EH (cell line): ENCODE measurements around the gene NRF1.
"Not testable (repeated sequence)": the region's sequence is repeated elsewhere in the genome, so short reads cannot be mapped to it uniquely, and the experiment has no call there.

Experiments
- DNase-seq: peaks from one replicate; pipeline ENCODE4 v3.0.0-alpha.2; 2015; ENCODE audit warnings: low read depth

Gene NRF1

DNA sequence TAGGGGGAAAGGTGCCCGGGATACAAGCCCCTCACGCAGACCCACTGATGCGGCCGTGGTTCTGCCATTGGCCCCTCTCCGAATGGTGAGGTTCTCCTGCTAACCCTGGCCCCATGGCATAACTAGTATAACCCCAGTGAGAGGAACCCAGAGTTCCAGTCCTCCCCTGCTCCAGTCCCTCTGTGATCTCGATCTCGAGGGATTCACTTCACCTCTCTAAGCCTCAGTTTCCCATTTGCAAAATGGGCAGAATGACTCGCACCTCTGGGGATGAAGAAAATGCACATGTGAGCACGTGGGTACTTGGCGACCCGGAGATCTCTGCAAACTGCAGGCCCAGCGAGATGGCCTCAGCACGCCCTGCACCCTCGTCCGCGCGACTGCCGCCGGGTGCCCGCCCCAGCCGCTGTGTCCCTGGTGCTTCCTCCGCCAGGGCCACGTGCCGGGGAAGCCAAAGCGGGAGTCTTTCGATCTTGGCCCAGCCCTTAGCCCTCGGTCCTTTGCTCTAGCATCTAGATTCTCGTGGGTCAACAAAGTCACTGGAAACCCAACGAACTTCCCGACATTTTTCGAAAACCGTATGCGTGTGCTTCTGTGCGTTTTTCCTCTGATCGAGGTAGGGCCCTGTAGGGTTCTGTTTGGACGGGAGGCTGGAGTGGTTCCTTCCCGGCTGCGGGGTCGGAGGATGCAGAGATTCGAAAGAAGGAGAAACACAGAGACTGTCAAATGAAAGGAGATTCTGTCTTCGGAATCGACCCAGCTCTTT is 171.5 kb downstream of the NRF1 start:
- DNase-seq, result no peak

DNA sequence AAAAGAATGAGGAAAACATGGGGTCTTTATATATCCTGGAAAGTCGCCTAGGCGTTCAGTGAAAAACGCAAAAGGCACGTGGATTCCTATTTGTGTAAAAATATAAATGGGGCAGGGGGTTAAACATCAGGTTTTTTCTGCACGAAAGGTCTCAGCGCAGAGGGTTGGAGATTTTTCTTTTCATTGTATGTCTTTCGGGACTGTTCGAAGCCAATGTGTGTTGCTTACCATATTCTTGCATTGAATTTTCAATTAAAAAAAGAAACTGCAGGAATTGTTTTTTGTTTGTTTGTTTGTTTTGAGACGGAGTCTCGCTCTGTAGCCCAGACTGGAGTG is 172.0 kb downstream of the NRF1 start:
- no peak for DNase-seq

DNA sequence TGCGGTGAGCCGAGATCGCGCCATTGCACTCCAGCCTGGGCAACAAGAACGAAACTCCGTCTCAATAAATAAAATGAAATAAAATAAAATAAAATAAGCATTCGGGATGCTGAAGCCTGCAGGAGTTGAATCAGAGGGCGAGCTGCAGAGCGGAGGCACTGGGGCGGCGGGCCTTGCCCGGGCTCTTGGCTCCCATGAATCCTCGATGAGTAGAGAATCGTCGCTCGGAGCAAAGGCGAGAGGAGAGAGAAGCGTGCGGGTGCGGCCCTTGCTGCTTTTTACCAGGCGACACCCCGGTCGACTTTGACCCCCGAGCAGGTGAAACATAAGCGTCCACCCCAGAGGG is 172.9 kb downstream of the NRF1 start:
- DNase-seq, result no peak

DNA sequence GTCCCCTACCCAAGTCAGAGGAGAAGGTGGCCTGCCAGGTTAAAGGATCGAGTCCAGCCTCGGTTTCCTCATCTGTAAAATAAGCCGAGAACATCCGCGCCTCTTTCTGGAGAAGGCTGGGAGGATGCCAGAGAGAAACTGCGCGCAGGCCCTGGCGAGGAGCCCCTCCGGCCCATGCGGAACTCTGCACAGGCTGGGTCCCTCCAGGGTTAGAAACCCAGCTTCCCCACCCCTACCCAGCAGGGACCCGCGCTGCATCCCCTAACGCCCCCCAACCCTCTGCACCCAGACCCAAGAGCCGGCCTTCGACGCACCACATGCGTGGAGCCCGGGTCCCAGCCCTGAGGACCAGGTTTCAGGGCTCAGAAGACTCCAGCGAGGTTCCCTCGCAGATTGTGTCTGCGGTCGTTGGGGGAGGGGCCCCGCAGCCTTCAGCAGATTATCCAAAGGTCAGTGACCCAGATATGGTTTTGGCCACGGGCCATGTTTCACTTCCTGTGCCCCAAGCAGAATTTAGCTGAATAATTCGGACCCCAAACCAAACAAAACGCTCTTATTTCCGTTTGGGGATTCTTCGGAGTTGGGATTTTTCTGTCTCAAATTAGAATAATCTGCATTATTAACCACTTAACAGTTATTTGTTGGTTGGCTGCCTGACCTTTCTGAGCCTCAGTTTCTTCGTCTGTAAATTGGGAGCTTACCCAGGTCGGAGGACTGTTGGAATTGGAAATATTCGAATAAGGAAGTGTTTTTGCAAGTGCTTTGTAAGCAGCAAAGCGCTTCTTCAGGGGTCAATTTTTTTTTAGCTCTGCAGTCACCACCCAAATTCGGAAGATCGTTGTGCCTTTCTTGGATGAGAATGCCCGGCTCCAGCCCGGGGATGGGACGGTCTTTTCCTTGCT is 173.5 kb downstream of the NRF1 start:
- DNase-seq, result no peak

DNA sequence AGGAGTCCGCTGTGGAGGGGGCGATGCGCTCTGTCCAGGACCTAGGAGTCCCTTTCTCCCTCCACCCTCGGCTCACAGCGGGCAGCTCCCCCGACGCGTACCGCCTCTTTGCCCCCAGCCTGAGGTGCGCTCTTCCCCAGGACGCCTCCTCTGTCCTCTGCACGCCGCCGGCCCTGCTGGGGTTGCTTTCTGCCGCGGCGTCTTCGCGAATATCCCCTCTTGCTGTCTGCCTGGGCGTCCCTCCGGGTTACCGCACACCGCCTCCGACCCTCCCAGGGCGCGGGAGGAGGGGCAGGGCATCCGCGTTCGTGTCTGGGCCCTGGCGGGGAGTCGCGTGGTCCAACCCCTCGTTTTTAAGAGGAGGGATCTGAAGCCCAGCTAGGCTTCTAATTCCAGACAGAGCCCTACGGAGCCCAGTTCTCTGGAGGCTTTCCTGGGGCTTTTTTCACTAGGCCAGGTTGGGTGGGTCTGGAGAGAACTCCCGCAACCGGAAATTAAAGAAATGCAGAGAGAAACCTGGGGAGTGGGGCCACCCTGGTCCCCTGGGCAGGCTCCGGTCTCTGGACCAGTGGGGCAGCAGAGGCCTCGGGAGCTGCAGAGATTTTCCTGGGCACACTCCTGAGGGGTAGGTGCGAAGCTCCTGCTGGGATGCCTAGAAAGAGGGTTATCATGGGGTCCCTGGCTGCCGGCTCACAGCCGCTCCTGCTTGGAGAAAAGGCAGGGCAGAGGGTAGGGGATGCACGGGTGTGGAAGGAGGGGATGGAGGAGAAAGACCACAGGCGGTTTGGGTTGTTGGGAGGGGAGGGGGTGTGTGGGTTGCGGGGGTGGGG is 174.4 kb downstream of the NRF1 start:
- DNase-seq, result no peak

DNA sequence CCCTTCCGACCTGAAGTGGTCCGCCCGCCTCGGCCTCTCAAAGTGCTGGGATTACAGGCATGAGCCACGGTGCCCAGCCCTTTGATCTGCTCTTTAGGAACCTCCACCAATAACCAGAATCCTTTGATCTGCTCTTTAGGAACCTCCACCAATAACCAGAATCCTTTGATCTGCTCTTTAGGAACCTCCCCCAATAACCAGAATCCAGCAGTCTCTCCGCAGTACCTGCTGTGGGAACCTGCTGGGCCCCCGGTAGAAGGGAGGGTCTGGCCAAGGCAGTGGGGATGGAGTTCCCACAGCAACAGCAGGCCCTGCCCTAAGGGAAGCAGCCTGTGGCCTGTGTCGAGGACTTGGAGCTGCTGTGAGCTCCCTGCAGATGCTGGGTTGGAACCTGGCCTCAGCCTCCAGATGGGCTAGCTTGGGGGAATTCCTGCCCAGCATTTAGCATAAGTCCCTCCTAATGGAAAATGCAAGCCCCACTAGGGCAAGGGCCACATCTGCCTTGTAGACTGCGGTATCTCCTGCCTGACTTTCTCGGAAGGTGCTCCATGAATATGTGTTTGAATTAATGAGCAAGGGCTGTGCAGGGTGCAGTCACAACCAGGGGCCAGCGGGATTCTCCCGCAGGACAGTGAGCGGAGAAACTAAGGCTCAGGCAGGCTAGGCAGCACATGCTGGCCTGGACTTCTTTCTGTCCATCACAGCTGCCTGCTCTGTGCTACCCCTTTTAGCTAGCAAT is 175.5 kb downstream of the NRF1 start:
- DNase-seq, result no peak

DNA sequence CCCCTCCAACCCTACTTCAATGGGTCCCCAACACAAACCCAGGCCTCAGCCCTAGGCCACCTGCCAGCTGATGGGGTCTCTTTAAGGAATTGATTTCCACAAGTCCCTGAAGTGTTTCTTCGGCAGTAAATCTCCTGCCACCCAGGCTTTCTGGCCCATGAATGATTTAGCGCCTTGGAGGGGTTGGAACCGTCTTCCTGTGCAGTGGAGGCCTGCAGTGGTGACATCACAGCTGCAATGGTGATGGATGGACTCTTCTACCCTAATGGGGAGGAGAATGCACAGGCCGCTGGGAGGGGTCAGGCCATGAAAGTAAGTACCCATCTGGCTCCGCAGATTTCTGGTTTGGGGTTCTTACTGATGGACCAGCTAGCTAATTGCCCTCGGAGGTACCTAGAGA is 177.5 kb downstream of the NRF1 start:
- no peak for DNase-seq

DNA sequence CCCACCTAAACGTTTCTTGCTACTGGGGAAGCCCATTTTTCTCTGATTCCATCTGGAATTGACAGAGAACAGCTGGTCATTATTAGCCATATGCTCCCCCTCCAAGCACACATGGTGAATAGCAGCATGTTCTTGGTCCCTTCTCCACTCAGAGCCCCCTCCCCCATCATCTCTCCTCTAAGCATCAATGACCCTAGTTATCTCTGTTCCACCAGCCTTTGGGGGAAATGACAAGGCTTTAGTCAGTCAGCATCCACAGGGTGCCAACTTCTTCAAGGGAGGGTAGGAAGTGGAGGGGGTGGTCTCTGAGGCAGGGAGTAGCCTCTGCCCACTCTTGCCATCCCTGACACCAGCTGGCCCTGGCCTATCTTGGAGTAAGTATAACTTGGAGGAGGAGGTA is 178.1 kb downstream of the NRF1 start:
- DNase-seq, result no peak

DNA sequence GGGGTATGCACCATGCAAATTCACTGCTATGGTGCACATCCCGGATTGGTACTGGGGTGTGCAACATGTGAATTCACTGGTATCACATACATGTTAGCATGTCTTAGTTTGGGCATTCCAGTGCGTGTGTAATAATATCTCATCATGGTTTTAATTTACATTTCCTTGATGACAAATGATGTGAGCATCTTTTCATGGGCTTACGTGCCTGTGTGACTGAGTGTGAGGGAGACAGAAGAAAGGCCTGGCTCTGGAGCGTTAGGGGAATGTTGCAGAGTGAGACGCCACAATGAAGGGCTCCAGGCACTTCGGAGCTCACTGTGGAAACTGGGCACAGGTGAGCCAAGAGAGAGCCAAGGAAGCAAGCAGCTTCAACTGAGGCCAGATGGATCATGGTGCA is 178.6 kb downstream of the NRF1 start:
- peak; percentile 75 for DNase-seq

DNA sequence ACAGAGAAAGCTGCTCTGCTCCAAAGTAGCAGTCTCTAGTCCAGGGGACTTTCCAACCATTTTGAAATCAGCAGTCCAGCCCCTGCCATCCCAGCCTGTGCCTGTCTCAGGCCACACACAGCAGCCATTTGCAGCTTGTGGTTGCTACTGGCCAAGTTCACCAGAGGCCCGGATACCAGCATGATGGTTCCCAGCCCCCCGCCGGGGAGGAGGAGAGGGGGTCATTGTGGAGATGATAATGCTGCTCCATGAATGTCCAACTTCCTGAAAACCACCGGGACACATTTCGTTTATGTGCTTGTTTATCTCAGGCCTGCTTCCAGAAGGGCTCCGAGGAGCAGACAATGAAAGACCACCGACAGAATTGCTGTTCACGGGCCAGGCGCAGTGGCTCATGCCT is 181.2 kb downstream of the NRF1 start:
- no peak for DNase-seq

DNA sequence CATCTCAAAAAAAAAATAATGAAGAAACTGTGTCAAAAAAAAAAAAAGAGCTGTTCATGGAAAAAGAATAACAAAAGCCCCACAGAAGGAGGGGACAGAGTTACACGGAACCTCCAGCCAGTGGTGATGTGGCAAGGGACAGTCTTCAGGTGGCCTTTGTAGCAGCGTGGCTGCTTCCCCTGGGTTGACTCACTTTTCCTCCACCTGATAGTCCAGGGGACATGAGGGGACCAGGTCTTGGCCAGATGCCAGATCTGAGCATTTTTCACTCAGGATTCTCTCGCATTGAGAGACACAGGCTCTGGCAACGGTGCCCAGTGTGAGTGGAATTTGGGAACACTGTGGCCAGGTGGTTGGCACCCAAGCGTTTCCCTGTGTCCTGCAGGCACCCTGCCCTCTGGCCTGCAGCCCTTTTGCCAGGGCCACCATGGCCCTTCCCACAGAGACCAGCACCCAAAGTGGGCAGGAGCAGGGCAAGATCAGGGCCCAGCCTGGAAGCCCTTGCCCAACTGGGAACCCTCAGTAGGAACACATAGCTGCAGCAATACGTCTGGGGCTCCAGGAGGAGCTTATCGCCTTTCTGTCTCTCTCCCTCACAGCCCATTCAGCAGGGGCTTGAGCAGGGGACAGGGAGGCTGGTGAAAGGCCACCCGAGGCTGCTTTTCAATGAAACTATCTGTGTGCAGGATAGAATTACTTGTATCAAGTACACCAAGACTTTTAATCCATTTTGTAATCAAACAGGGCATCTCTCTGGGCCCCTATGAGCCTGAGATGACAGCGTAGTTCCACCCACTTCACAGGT is 182.2 kb downstream of the NRF1 start:
- no peak for DNase-seq

DNA sequence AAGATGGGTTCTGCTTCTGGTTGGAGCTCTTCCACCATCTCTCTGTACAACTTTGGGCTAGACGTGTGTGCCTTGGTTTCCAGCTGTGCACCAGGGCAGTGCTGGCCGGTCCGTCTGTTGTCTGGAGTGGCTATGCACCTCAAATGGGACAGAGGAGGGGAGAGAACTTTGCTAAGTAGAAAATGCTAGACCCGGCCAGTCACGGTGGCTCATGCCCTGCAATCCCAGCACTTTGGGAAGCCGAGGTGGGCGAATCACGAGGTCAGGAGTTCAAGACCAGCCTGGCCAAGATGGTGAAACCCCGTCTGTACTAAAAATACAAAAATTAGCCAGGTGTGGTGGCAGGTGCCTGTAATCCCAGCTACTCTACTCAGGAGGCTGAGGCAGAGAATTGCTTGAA is 182.9 kb downstream of the NRF1 start:
- DNase-seq, result not testable (repeated sequence)

DNA sequence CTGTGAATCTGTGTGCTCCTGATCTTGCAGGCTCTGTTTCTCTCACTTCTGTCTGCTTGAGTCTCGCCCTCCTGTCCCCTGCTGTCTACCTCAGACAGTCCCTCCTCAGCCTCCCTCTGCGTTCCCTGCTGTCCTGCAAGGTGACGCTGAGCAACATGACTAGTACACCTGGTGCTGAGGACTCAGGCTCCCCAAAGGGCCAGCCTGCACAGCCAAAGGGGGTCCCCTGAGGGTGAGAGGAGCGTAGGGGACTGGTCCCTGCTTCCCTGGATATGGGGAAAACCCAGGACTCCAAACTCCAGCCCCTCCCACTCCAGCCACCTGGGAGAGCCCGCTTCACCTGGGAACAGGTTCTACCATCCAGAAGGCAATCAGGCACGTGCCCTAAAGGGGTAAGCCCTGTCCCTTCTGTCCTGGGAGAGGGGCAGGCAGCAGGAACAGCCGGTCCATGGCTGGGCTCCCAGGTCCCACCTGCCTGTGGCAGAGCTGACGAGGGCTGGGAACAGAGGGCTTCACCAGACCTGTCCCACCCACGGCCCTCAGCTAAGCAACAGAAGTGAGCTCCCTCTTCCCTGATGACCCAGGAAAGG is 184.8 kb downstream of the NRF1 start:
- DNase-seq, result no peak

DNA sequence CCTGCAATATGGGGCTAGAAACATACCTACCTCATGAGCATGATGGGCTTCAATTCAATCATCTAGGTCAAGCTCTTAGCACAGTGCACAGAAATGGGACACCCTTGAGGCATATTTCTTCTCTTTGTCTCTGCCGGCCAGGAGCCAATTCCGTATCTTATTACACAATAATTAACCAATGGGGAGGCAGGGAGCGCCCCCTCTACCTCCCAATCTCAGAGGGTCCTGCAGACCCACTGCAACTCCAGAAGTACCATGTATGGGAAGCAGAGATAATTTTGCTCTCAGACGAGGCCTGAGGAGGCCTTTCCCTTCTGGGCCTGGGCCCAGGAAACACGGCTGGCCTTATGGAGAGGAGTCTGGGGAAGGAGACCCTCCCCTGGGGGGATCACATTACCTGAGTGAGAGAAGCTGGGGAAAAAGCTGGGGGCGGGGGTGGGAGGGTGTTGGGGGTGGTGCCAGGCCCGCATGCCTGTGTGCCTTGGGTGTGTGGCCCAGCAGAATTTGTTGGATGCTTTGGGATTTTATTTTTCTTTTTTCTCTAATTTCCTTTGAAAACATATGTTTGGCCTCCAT is 185.8 kb downstream of the NRF1 start:
- no peak for DNase-seq

DNA sequence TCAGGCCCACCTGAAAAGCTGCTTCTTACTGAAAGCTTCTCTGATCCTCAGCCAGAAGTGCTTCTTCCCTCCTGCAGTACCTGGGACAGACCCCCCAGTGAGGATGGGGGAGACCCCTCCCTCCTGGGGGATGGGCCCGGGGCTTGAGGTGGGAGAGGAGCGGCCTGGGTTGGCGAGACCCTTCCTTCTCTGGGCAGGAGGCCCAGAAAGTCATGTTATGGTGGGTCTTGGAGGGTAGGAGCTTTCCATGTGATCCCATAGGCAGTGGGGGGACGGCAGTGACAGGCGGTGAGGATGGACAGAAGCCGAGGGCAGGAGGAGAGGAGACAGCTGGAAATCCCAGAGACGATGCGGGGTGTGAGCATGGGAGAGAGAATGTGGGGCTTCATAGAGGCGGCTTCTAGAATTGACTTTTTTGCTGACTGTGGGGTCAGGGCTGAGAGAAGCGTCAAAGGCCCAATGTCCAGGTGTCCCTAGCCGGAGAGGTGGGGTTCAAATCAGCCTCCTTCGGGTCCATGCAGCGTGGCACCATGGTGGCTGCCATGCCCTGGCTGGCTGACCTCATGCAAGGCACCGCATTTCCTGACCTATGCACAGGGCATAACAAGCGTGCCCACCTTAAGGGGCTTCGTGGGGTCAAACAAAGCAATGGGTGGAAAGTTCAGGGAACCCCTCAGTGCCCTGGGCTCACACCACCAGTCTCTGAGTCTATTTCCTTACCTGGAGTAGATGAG is 187.3 kb downstream of the NRF1 start:
- no peak for DNase-seq

DNA sequence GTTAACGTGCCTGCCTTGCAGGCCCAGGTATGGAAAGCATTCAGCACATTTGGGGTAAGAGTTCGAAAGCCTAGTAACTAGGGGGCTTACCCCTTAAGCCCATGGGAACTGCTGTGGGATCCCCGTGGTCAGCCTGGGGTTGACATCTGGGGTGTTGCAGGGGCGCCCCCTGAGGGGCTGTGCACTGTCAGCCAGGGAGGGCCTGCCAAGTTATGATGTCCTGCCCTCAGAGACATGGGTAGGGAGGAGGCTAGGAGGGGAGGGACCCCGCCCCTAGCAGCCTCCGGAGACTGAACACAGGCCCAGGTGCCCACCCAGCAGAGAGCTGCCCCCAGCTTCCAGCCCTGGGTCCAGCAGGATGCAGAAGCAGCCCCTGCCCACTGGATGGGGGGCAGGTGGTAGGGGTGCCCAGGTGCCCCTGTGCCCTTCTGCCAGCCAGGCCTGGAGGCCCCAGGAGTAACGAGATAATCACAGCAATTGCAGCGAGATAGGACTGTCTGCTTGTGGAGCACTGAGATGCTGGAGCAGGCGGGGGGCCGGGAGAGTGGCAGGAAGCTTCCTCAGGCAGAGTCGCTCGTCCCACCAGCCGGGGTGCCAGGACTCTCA is 187.9 kb downstream of the NRF1 start:
- DNase-seq, result no peak

DNA sequence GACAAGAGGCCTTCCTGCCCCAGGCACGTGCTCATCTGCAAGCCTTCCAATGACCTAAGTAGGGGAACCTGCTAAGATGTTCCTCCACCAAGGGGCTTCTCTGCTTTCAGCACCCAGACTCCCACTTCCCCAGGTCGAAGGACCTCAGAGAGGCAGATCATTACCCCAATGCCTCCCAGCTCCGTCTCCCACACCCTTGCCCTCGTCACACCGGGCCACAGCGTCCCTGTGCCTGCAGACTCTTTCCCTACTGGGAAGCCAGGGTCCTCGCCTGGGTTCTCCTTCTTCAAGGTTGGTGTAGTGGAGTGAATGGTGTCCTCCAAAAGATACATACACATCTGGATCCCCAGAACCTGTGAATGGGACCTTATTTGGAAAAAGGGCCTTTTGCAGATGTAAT is 189.4 kb downstream of the NRF1 start:
- no peak for DNase-seq

DNA sequence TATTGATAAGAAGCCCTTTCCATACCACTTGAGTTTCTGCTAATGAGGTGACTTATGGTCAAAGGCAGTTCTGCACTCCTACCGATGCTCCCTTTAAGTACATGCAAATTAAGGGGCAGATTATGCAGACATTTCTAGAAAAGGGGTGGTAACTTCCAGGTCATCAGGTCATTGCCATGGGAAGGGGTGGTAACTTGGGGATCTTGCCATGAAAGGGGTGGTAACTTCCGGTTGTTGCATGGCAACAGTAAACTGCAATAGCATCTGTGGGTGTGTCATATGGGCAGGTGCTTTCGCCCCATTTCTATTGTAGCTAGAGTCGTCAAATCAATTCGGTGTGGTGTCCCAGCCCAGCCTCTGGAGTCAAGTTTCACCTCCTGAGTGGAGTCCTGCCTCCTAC is 190.4 kb downstream of the NRF1 start:
- no peak for DNase-seq

DNA sequence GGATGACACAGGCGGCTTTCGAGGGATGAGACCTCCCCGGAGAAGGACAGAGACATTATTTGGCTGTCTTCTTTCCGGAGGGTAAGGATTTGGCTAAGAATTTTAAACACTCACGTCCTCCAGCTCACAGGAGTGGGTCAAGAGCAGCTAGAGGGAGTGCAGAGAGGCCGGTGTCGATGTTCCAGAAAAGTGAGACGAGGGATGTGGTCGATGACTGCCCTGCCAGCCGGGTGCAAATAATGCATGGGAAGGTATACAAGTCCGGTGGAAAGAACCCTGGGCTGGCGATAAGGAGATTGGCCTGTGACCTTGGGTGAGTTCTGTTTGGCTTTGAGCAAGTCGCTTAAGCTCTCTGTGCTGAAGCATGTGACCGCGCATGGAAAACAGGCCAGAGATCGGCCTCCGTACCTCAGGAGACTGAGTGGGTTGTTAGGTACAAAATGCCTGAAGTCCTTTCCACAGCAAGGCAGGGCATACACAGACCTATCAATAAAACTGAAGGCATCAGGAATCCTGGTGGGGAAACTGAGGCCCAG is 192.1 kb downstream of the NRF1 start:
- DNase-seq, result no peak
